Measurements from ENCODE around the gene THADA. TPM values are rescaled to one million over a fixed set of nuclear protein-coding genes. Genes with fewer than 3 reads are reported as not detected.
A peak's percentile ranks its signal among the peaks of the same experiment; 100 is the strongest.

THADA gene
- total RNA-seq, 1 donor from 2014 or later: 51.4 TPM

DNA sequence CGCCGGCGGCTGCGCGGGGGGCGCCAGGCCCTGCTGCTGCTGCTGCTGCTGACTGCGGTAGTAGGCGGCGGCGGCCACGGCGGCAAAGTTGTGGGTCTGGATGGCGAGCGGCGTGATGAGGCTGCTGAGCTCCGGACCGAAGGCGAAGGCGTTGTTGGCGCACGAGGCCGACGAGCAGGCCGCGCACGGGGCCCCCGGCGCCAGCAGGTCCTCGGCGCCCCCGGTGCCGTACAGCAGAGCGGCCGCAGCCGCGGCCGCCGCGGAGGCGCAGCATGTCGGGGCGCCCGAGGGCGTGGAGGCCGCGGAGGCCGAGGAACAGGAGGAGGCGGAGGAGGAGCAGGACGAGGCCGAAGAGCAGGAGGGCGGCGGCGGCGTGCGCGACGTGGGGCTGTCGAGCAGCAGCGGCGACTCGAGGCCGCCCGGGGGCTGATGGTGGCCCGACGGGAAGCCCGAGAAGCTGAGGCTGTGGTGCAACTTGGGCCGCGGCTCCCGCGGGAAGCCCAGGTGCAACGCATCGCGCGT is 371.2 kb downstream of the THADA start:
- Mint-ChIP-seq H3K4me3 (peak overlapping the region; percentile 95), H3K27ac (peak overlapping the region; percentile 95), H3K9me3 (no peaks in the 10 kb centered on the region), H3K4me1 (peaks cover 62% of the 10 kb centered on the region), H3K36me3 (ENCODE audit: low read depth) (peaks cover 34% of the 10 kb centered on the region), H3K27me3 (peaks cover 2% of the 10 kb centered on the region)
- ChIA-PET POLR2A (interaction anchor here (0.7 to 13.9 kb wide), 11 partner anchors 8 to 414 kb away, joined by 3 to 561 read pairs (median 4); no protein-coding TSS in a partner anchor), CTCF (interaction anchor here (0.9 to 12.6 kb wide), 6 partner anchors 8 to 259 kb away, joined by 3 to 336 read pairs (median 8); no protein-coding TSS in a partner anchor)
- TF ChIP-seq, protein P1, sequence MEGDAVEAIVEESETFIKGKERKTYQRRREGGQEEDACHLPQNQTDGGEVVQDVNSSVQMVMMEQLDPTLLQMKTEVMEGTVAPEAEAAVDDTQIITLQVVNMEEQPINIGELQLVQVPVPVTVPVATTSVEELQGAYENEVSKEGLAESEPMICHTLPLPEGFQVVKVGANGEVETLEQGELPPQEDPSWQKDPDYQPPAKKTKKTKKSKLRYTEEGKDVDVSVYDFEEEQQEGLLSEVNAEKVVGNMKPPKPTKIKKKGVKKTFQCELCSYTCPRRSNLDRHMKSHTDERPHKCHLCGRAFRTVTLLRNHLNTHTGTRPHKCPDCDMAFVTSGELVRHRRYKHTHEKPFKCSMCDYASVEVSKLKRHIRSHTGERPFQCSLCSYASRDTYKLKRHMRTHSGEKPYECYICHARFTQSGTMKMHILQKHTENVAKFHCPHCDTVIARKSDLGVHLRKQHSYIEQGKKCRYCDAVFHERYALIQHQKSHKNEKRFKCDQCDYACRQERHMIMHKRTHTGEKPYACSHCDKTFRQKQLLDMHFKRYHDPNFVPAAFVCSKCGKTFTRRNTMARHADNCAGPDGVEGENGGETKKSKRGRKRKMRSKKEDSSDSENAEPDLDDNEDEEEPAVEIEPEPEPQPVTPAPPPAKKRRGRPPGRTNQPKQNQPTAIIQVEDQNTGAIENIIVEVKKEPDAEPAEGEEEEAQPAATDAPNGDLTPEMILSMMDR (IDR thresholded peaks at IDR 0.05): no peak
- DNase-seq: no peak
- ATAC-seq (ENCODE audit: low read depth): no peak
- intact Hi-C loops (cut with micrococcal nuclease): no loop called here

DNA sequence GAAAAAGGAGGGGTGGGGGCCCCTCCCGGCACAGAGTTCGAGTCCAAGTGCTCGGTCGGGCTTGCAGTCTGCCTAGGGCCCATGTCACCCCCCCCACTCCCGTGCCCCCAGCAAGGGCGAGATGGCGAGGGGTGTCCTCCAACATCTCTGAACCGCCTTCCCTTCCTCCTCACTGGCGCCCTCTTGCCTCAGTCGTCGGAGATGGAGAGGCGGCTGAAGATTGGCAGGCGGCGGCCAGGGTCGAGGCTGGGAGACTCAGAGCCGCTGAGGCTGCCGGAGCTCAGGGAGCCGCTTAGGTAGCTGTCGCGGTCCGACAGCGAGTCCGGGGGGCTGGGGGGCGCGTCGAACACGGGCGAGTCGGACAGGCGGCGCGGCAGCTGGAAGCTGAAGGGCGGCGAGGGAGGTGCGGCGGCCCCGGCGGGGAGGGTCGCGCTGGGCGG is 371.7 kb downstream of the THADA start:
- Mint-ChIP-seq H3K4me1 (peaks cover 62% of the 10 kb centered on the region), H3K36me3 (ENCODE audit: low read depth) (peaks cover 32% of the 10 kb centered on the region), H3K27me3 (peaks cover 2% of the 10 kb centered on the region), H3K9me3 (no peaks in the 10 kb centered on the region), H3K27ac (peak overlapping the region; percentile 98), H3K4me3 (peak overlapping the region; percentile 95)
- TF ChIP-seq, protein P1 (IDR thresholded peaks at IDR 0.05): no peak
- CTCF ChIA-PET: interaction anchor here (1.2 to 12.6 kb wide), 6 partner anchors 8 to 260 kb away, joined by 4 to 336 read pairs (median 8); no protein-coding TSS in a partner anchor
- POLR2A ChIA-PET: interaction anchor here (0.7 to 13.9 kb wide), 12 partner anchors 16 to 414 kb away, joined by 3 to 561 read pairs (median 4); no protein-coding TSS in a partner anchor
- intact Hi-C loops (cut with micrococcal nuclease): no loop called here
- DNase-seq: peak; percentile 68
- ATAC-seq (ENCODE audit: low read depth): no peak

DNA sequence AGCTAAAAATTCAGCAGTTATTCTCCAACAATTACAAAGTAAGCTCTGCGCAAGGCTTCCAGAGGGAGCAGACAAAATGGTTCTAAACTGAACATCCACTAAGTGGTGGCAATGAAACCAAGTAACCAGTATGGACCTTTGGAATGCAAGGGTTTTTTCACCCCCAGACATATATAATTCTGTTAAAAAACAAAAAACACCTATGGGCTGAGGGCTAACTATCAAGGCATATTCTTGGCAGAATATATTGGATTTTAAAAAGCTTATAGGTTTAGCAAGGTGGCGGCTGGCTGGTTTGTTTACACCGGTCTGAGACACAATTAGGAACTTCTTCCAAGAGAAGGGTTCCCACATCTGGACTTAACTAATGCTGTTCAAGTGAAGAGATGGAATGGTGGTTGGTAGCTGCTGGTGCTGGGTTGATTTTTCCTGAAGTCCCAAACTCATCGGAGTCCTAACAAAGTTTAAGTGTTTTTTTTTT is 372.3 kb downstream of the THADA start:
- no peak for DNase-seq
- intact Hi-C loops (cut with micrococcal nuclease): no loop called here
- TF ChIP-seq, protein P1 (IDR thresholded peaks at IDR 0.05): no peak
- Mint-ChIP-seq H3K36me3 (ENCODE audit: low read depth) (peaks cover 32% of the 10 kb centered on the region), H3K27me3 (peaks cover 2% of the 10 kb centered on the region), H3K4me3 (peak overlapping the region; percentile 95), H3K9me3 (no peaks in the 10 kb centered on the region), H3K4me1 (peaks cover 62% of the 10 kb centered on the region), H3K27ac (peak overlapping the region; percentile 98)
- ChIA-PET CTCF (interaction anchor here (1.2 to 12.6 kb wide), 5 partner anchors 49 to 261 kb away, joined by 4 to 336 read pairs (median 11); no protein-coding TSS in a partner anchor), POLR2A (interaction anchor here (0.9 to 13.9 kb wide), 10 partner anchors 17 to 413 kb away, joined by 3 to 561 read pairs (median 4); no protein-coding TSS in a partner anchor)
- no peak for ATAC-seq (ENCODE audit: low read depth)

DNA sequence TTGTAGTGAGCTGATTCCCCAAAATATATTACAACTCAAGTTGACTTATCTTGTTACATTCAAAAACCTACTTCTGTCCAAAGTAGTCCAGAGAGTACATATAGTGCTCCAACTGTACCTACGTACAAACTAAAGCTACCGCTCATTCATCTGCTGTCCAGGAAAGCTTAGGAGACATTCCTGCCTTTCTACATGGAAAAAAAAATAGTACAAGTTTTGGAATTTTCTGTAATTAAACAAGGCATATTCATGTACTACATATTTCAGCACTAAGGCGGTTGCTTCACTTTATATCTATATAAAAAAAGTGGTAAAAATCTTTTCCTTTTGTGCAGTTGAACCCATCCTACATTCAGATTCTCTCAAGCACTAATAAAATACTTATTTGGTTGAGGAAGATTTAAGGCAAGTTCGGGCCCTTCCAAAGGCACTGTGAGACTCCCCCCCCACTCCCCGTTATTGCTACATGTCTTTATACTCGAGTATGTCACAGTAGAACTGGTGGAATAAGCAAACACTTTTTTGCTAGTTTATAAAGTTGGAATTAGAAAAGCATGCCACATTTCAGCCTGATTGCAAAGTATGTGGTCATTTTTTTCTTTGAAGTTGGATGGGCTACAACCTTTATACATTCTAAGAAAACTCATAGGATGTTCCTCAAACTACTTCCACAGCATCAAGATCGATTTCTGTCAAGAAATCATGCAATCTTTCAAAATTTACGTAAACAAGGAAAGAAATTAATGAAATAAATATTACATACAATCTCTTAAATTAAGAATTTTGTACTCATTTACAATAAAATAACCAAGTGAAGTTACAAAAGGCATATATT is 373.1 kb downstream of the THADA start:
- Mint-ChIP-seq H3K27ac (peak overlapping the region; percentile 99), H3K27me3 (peaks cover 2% of the 10 kb centered on the region), H3K4me3 (peak overlapping the region; percentile 92), H3K36me3 (ENCODE audit: low read depth) (peaks cover 32% of the 10 kb centered on the region), H3K4me1 (peaks cover 62% of the 10 kb centered on the region), H3K9me3 (no peaks in the 10 kb centered on the region)
- ChIA-PET CTCF (interaction anchor here (0.7 to 12.6 kb wide), 8 partner anchors 27 to 276 kb away, joined by 3 to 336 read pairs (median 6); no protein-coding TSS in a partner anchor), POLR2A (interaction anchor here (0.6 to 13.9 kb wide), 12 partner anchors 10 to 412 kb away, joined by 3 to 561 read pairs (median 4); no protein-coding TSS in a partner anchor)
- ATAC-seq (ENCODE audit: low read depth): no peak
- intact Hi-C loops (cut with micrococcal nuclease): no loop called here
- TF ChIP-seq, protein P1 (IDR thresholded peaks at IDR 0.05): no peak
- DNase-seq: no peak

Measured in activated B cell treated with CpG ODN at 0.5 μM for 24 hours (primary cell).